Retinal pigment epithelial cell (primary cell): ENCODE measurements around the gene SOX18.
A peak's percentile ranks its signal among the peaks of the same experiment; 100 is the strongest.

Experiments used
- DNase-seq: peaks from one replicate; pipeline ENCODE4 v3.0.0-alpha.2; 2010; ENCODE audit warnings: low read depth
- H3K4me3 ChIP-seq: 2 replicates; pipeline ENCODE4 v1.5.1; 2011; ENCODE audit warnings: mild to moderate bottlenecking, low read length, control low read depth, moderate library complexity
- CTCF ChIP-seq: conservative IDR thresholded peaks from 2 replicates; pipeline ENCODE4 v1.5.1; 2011; ENCODE audit warnings: low read depth, low read length, control low read depth, inconsistent platforms

Gene SOX18

GRCh38 chr20:64071341-64072332, 22.2 kb upstream of the SOX18 start:
- no peak for TF ChIP-seq CTCF
- DNase-seq = no peak
- no peak overlapping the region for H3K4me3 ChIP-seq

GRCh38 chr20:64070244-64070993, 21.0 kb upstream of the SOX18 start:
- no peak for TF ChIP-seq CTCF
- no peak for DNase-seq
- no peak overlapping the region for H3K4me3 ChIP-seq

GRCh38 chr20:64069614-64070243, 20.3 kb upstream of the SOX18 start:
- DNase-seq = no peak
- TF ChIP-seq CTCF = peak; percentile 94

GRCh38 chr20:64069209-64069613, 19.8 kb upstream of the SOX18 start:
- H3K4me3 ChIP-seq = no peak overlapping the region
- TF ChIP-seq CTCF = no peak
- no peak for DNase-seq

More at GRCh38 chr20:64069614-64070243, 20.3 kb upstream of the SOX18 start:
- H3K4me3 ChIP-seq = no peak overlapping the region

- DNase-seq = no peak
- TF ChIP-seq CTCF = no peak
- no peak overlapping the region for H3K4me3 ChIP-seq
Observed at GRCh38 chr20:64068386-64069208, 19.2 kb upstream of the SOX18 start.

GRCh38 chr20:64067733-64068307, 18.4 kb upstream of the SOX18 start:
- no peak for DNase-seq
- no peak for TF ChIP-seq CTCF
- H3K4me3 ChIP-seq = no peak overlapping the region
